ENCODE data around the gene STUB1.

Gene STUB1

GRCh38 chr16:726438-727290, 46.5 kb downstream of the STUB1 start, which contains the start of the genes CCDC78 and HAGHL:
TSS of gene CCDC78 (minus strand) at chr16:726443. CDS start at chr16:726367, 76 bp downstream.
TSS of gene HAGHL (plus strand) at chr16:727106. CDS start at chr16:727510, 404 bp downstream.
- DNase-seq = no peak

GRCh38 chr16:727291-727977, 47.2 kb downstream of the STUB1 start:
- DNase-seq = no peak

GRCh38 chr16:728131-728889, 48.1 kb downstream of the STUB1 start:
- no peak for DNase-seq

GRCh38 chr16:728890-729744, 48.9 kb downstream of the STUB1 start:
- no peak for DNase-seq

- DNase-seq = no peak
Observed at GRCh38 chr16:729768-730665, 49.8 kb downstream of the STUB1 start.

- no peak for DNase-seq
Observed at GRCh38 chr16:730666-731509, 50.7 kb downstream of the STUB1 start.

- no peak for DNase-seq
Observed at GRCh38 chr16:732332-732731, 52.1 kb downstream of the STUB1 start.

Measured in NCI-H1048 (cell line).